ENCODE measurements around the gene REP15. TPM values are rescaled to one million over a fixed set of nuclear protein-coding genes. Genes with fewer than 3 reads are reported as not detected.
"Not testable (repeated sequence)": the region's sequence is repeated elsewhere in the genome, so short reads cannot be mapped to it uniquely, and the experiment has no call there.

The REP15 gene
- total RNA-seq, 3 donors from 2014 or later (not counting 1 experiment from before 2014, with no cell fraction given) = not detected

DNA sequence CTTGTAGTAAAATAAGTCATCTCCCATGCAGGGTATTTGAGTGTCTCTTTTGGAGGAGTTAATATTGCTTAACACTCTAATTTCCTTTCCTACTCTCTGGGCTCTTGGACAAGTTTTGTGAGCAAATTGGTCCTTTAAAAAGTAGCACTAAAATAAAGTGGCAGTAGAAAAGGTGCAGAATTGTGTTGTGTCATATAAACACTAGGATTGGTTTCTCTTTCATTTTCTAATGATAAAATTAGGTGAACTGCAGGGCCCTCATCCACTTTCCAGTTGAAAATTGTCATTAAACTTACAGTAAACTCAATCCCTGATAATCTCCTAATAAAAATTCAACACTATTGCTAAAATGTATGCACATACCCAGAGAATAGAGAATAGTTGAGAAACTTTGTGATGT, 42.6 kb upstream of the REP15 start:
- Histone ChIP-seq H3K27ac (ENCODE audit: low read length) (no peak overlapping the region), H3K36me3 (ENCODE audit: control insufficient read depth, insufficient read depth, low read length) (no peaks in the 10 kb centered on the region), H3K9me3 (ENCODE audit: control insufficient read depth, insufficient read depth, low read length) (no peaks in the 10 kb centered on the region), H3K4me1 (ENCODE audit: control insufficient read depth, insufficient read depth, low read length) (no peaks in the 10 kb centered on the region), H3K4me3 (ENCODE audit: low read length) (no peak overlapping the region), H3K27me3 (ENCODE audit: control insufficient read depth, insufficient read depth, low read length) (no peaks in the 10 kb centered on the region)
- TF ChIP-seq, protein P1, sequence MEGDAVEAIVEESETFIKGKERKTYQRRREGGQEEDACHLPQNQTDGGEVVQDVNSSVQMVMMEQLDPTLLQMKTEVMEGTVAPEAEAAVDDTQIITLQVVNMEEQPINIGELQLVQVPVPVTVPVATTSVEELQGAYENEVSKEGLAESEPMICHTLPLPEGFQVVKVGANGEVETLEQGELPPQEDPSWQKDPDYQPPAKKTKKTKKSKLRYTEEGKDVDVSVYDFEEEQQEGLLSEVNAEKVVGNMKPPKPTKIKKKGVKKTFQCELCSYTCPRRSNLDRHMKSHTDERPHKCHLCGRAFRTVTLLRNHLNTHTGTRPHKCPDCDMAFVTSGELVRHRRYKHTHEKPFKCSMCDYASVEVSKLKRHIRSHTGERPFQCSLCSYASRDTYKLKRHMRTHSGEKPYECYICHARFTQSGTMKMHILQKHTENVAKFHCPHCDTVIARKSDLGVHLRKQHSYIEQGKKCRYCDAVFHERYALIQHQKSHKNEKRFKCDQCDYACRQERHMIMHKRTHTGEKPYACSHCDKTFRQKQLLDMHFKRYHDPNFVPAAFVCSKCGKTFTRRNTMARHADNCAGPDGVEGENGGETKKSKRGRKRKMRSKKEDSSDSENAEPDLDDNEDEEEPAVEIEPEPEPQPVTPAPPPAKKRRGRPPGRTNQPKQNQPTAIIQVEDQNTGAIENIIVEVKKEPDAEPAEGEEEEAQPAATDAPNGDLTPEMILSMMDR (IDR thresholded peaks at IDR 0.05) = no peak
- H3K9me3 Mint-ChIP-seq = no peaks in the 10 kb centered on the region
- no peaks in the 10 kb centered on the region for H3K36me3 Mint-ChIP-seq
- peaks cover 0 to 7% of the 10 kb centered on the region in 2 donors for H3K27me3 Mint-ChIP-seq (ENCODE audit: low read depth in 2 of 2)
- intact Hi-C loops (cut with micrococcal nuclease) = loop anchor here (2.0 kb wide), 1 partner anchor 219 kb away; no protein-coding TSS in a partner anchor
- H3K4me1 Mint-ChIP-seq = peaks cover 0 to 5% of the 10 kb centered on the region in 2 donors
- ATAC-seq (no peak), DNase-seq (no peak)
- no peak overlapping the region for H3K4me3 Mint-ChIP-seq
- H3K27ac Mint-ChIP-seq = no peak overlapping the region

DNA sequence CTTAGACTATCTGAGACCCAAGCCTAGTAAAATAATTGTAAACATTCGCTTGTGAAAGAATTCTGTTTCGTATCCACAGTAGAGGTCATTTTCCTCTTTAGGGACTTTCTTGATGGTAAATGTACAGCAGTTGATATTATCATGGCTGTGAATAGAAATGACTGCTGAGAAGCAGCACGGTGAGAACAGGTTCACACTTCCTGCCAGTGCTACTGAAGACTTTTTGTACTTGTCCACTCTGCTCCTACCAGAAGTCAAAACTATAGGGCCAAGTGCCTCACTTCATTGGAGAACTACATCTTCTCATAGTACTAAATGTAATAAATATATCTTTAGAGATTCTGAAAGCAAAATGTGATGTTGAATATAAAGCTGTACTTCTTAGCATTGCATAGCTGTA, 40.8 kb upstream of the REP15 start:
- H3K4me1 Mint-ChIP-seq; H3K27ac ChIP-seq (ENCODE audit: low read length); H3K27me3 ChIP-seq (ENCODE audit: control insufficient read depth, insufficient read depth, low read length); H3K27me3 Mint-ChIP-seq (ENCODE audit: low read depth in 2 of 2); H3K27ac Mint-ChIP-seq; H3K4me1 ChIP-seq (ENCODE audit: control insufficient read depth, insufficient read depth, low read length); H3K4me3 ChIP-seq (ENCODE audit: low read length); ATAC-seq; H3K36me3 Mint-ChIP-seq; H3K4me3 Mint-ChIP-seq; H3K9me3 ChIP-seq (ENCODE audit: control insufficient read depth, insufficient read depth, low read length); H3K36me3 ChIP-seq (ENCODE audit: control insufficient read depth, insufficient read depth, low read length); intact Hi-C loops (cut with micrococcal nuclease); H3K9me3 Mint-ChIP-seq; DNase-seq: not testable (repeated sequence)
- WGBS (ENCODE audit: insufficient coverage) = no CpG with 5 or more reads among the region's 3 CpGs

DNA sequence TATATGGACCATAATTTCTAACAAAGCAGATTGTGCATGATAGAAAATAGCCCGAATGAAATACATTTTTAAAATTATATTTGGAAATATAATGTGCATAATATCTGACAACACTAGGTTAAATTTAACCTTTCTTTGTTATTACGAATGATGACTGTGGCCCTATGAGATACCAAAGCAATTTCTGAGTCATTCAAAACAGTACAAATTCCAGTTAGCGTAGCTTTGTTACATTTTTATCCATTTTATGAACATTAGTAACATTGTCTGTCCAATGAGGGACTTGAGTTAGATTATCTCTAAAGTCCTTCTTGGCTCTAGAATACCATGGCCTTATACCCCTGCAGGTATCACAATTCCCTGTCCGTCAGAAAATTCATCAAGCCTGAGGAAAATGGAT, 39.0 kb upstream of the REP15 start:
- no peak overlapping the region for H3K4me3 ChIP-seq (ENCODE audit: low read length)
- TF ChIP-seq, protein P1 (IDR thresholded peaks at IDR 0.05) = no peak
- H3K9me3 Mint-ChIP-seq = no peaks in the 10 kb centered on the region
- no peaks in the 10 kb centered on the region for H3K27me3 ChIP-seq (ENCODE audit: control insufficient read depth, insufficient read depth, low read length)
- no peaks in the 10 kb centered on the region for H3K9me3 ChIP-seq (ENCODE audit: control insufficient read depth, insufficient read depth, low read length)
- H3K36me3 ChIP-seq (ENCODE audit: control insufficient read depth, insufficient read depth, low read length) = no peaks in the 10 kb centered on the region
- H3K27me3 Mint-ChIP-seq (ENCODE audit: low read depth in 2 of 2) = peaks cover 0 to 13% of the 10 kb centered on the region in 2 donors
- peaks cover 0 to 2% of the 10 kb centered on the region in 2 donors for H3K4me1 Mint-ChIP-seq
- intact Hi-C loops (cut with micrococcal nuclease) = no loop called here
- no peak overlapping the region for H3K27ac ChIP-seq (ENCODE audit: low read length)
- H3K4me3 Mint-ChIP-seq = no peak overlapping the region
- H3K27ac Mint-ChIP-seq = no peak overlapping the region
- H3K4me1 ChIP-seq (ENCODE audit: control insufficient read depth, insufficient read depth, low read length) = no peaks in the 10 kb centered on the region
- H3K36me3 Mint-ChIP-seq = no peaks in the 10 kb centered on the region
- DNase-seq (no peak), ATAC-seq (no peak)
- 50% methylated on average over 2 of the region's 4 CpGs for WGBS (ENCODE audit: insufficient coverage)

DNA sequence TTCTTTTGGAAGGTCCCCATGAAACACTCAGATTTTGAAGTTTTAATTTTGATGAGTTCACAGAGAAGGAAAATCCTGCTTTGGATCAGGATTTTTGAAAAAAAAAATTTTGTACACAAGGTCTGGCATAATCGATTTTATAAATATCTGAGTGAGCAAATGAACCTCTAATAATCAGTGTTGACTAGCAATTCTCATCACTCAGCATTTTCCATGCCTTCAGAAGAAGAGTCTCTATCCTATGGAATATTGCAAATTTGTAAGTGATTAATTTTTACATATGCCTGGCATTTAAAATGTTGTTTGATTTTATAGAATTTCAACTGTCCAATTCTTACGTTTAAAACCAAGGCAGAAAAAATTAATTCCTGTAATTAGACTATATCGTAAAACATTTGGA, 30.5 kb upstream of the REP15 start:
- Histone ChIP-seq H3K4me3 (ENCODE audit: low read length) (no peak overlapping the region), H3K4me1 (ENCODE audit: control insufficient read depth, insufficient read depth, low read length) (no peaks in the 10 kb centered on the region), H3K27me3 (ENCODE audit: control insufficient read depth, insufficient read depth, low read length) (no peaks in the 10 kb centered on the region), H3K27ac (ENCODE audit: low read length) (no peak overlapping the region), H3K36me3 (ENCODE audit: control insufficient read depth, insufficient read depth, low read length) (no peaks in the 10 kb centered on the region), H3K9me3 (ENCODE audit: control insufficient read depth, insufficient read depth, low read length) (no peaks in the 10 kb centered on the region)
- Mint-ChIP-seq H3K27me3 (ENCODE audit: low read depth in 2 of 2) (peaks cover 10 to 15% of the 10 kb centered on the region in 2 donors), H3K36me3 (no peaks in the 10 kb centered on the region), H3K4me1 (no peaks in the 10 kb centered on the region), H3K27ac (no peak overlapping the region), H3K4me3 (no peak overlapping the region), H3K9me3 (no peaks in the 10 kb centered on the region)
- TF ChIP-seq, protein P1 (IDR thresholded peaks at IDR 0.05) = no peak
- DNase-seq (no peak), ATAC-seq (no peak)
- intact Hi-C loops (cut with micrococcal nuclease) = no loop called here
- WGBS (ENCODE audit: insufficient coverage) = no CpG with 5 or more reads among the region's 3 CpGs

All from natural killer cell (primary cell).